ENCODE results near the gene ARHGEF12.

The ARHGEF12 gene

GRCh38 chr11:120376547-120377182 is 40.5 kb downstream of the ARHGEF12 start:
- in situ Hi-C loops (cut with HindIII; ENCODE audit: low sequenced_read_pairs), result no loop called here
- DNase-seq (ENCODE audit: low read depth, low spot score), result no peak
- TF ChIP-seq, protein P1, sequence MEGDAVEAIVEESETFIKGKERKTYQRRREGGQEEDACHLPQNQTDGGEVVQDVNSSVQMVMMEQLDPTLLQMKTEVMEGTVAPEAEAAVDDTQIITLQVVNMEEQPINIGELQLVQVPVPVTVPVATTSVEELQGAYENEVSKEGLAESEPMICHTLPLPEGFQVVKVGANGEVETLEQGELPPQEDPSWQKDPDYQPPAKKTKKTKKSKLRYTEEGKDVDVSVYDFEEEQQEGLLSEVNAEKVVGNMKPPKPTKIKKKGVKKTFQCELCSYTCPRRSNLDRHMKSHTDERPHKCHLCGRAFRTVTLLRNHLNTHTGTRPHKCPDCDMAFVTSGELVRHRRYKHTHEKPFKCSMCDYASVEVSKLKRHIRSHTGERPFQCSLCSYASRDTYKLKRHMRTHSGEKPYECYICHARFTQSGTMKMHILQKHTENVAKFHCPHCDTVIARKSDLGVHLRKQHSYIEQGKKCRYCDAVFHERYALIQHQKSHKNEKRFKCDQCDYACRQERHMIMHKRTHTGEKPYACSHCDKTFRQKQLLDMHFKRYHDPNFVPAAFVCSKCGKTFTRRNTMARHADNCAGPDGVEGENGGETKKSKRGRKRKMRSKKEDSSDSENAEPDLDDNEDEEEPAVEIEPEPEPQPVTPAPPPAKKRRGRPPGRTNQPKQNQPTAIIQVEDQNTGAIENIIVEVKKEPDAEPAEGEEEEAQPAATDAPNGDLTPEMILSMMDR (IDR thresholded peaks at IDR 0.05; ENCODE audit: low read depth, low read length), result no peak
- H3K4me3 ChIP-seq (ENCODE audit: low read depth, low read length), result no peak overlapping the region

GRCh38 chr11:120378474-120378873 is 42.3 kb downstream of the ARHGEF12 start:
- in situ Hi-C loops (cut with HindIII; ENCODE audit: low sequenced_read_pairs), result no loop called here
- TF ChIP-seq, protein P1 (IDR thresholded peaks at IDR 0.05; ENCODE audit: low read depth, low read length), result no peak
- no peak for DNase-seq (ENCODE audit: low read depth, low spot score)

GRCh38 chr11:120381401-120381800 is 45.2 kb downstream of the ARHGEF12 start:
- in situ Hi-C loops (cut with HindIII; ENCODE audit: low sequenced_read_pairs), result no loop called here
- TF ChIP-seq, protein P1 (IDR thresholded peaks at IDR 0.05; ENCODE audit: low read depth, low read length), result no peak

More at GRCh38 chr11:120378474-120378873, 42.3 kb downstream of the ARHGEF12 start:
- no peak overlapping the region for H3K4me3 ChIP-seq (ENCODE audit: low read depth, low read length)

GRCh38 chr11:120383518-120384155 is 47.4 kb downstream of the ARHGEF12 start:
- no peak overlapping the region for H3K4me3 ChIP-seq (ENCODE audit: low read depth, low read length)
- in situ Hi-C loops (cut with HindIII; ENCODE audit: low sequenced_read_pairs), result no loop called here
- DNase-seq (ENCODE audit: low read depth, low spot score), result no peak
- TF ChIP-seq, protein P1 (IDR thresholded peaks at IDR 0.05; ENCODE audit: low read depth, low read length), result no peak

More at GRCh38 chr11:120381401-120381800, 45.2 kb downstream of the ARHGEF12 start:
- no peak overlapping the region for H3K4me3 ChIP-seq (ENCODE audit: low read depth, low read length)
- no peak for DNase-seq (ENCODE audit: low read depth, low spot score)

- in situ Hi-C loops (cut with HindIII; ENCODE audit: low sequenced_read_pairs), result no loop called here
- H3K4me3 ChIP-seq (ENCODE audit: low read depth, low read length), result no peak overlapping the region
- TF ChIP-seq, protein P1 (IDR thresholded peaks at IDR 0.05; ENCODE audit: low read depth, low read length), result no peak
- DNase-seq (ENCODE audit: low read depth, low spot score), result no peak
These were observed 48.3 kb downstream of the ARHGEF12 start for GRCh38 chr11:120384476-120384875.

DNA sequence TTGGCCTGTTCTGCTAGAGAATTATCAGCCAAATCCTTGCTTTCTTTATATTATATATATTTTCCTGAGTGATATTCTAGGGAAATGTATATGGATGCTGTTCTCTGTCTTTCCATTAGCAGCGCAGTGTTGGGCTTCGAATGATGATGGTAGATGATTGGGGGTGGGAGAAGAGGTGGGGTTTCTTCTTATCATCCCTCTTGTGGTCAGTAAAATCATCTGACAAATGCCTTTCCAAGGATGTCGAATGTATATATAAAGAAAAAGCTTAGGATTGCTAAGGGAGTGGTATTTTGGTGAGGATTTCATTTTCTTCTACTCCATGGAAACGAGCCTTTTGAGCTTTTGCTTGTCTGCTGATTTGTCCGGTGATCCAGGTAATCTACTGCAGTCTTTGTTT is 48.9 kb downstream of the ARHGEF12 start:
- in situ Hi-C loops (cut with HindIII; ENCODE audit: low sequenced_read_pairs), result no loop called here
- DNase-seq (ENCODE audit: low read depth, low spot score), result peak; percentile 31
- TF ChIP-seq, protein P1 (IDR thresholded peaks at IDR 0.05; ENCODE audit: low read depth, low read length), result no peak
- no peak overlapping the region for H3K4me3 ChIP-seq (ENCODE audit: low read depth, low read length)
